Activated CD4-positive, alpha-beta T cell treated with anti-CD3 and anti-CD28 coated beads for 36 hours (primary cell): ENCODE results near the gene RPS6KB1. TPM values are rescaled to one million over a fixed set of nuclear protein-coding genes. Genes with fewer than 3 reads are reported as not detected.
"Not testable (repeated sequence)": the region's sequence is repeated elsewhere in the genome, so short reads cannot be mapped to it uniquely, and the experiment has no call there.

Source experiments
- ATAC-seq: fragments of 200-7000 bp; cut with Tn5 transposase; one replicate; pipeline ENCODE4 v1.10.0; 2021; ENCODE audit warnings: mild to moderate bottlenecking, moderate library complexity
- CTCF ChIA-PET: fragments of 350-600 bp; sonication (Branson Sonifier 250); formaldehyde crosslinking; loops from one replicate; lab custom pipeline; 2021; ENCODE audit warnings: antibody characterized with exemption; lab: Charles Lee
- POLR2A ChIA-PET: fragments of 350-600 bp; sonication (Branson Sonifier 250); formaldehyde crosslinking; loops from one replicate; lab custom pipeline; 2021; ENCODE audit warnings: antibody characterized with exemption, inconsistent platforms; lab: Charles Lee
- DNase-seq: peaks from one replicate; pipeline ENCODE4 v3.0.0-alpha.2; 2020
- H3K27ac Mint-ChIP-seq: one replicate; pipeline ENCODE4 v1.8.0; 2021; ENCODE audit warnings: mixed read lengths
- H3K27me3 Mint-ChIP-seq: one replicate; pipeline ENCODE4 v1.8.0; 2021; ENCODE audit warnings: mixed read lengths
- H3K36me3 Mint-ChIP-seq: one replicate; pipeline ENCODE4 v1.8.0; 2021; ENCODE audit warnings: low read depth, mixed read lengths
- H3K4me1 Mint-ChIP-seq: one replicate; pipeline ENCODE4 v1.8.0; 2021; ENCODE audit warnings: mixed read lengths
- H3K4me3 Mint-ChIP-seq: one replicate; pipeline ENCODE4 v1.8.0; 2021; ENCODE audit warnings: mild to moderate bottlenecking, moderate library complexity, mixed read lengths
- H3K9me3 Mint-ChIP-seq: one replicate; pipeline ENCODE4 v1.8.0; 2021; ENCODE audit warnings: low read depth, mixed read lengths
- intact Hi-C, 2 experiments: fragments of 100-400 bp; cut with DNase I in 1 of 2; cut with micrococcal nuclease in 1 of 2; formaldehyde crosslinking; loops; one replicate each; pipeline versions ENCODE4 v1.14.2 to v1.15.1; 2022 to 2024; cut with DNase I, micrococcal nuclease
- total RNA-seq, 2 experiments: library from RNA; stranded (reverse); gene quantifications; one replicate each; pipeline ENCODE4 v1.2.3, GENCODE V29; 2021

Gene RPS6KB1
- 10 to 100 TPM; 52.6 to 54.5 TPM for total RNA-seq

GRCh38 chr17:59892924-59893675 is at the start of gene RPS6KB1, which contains the start of gene TUBD1:
Gene RPS6KB1 (plus strand): TSS chr17:59893121. CDS start chr17:59893185, 64 bp downstream.
Gene TUBD1 (minus strand): TSS chr17:59892943. CDS start chr17:59891002, 1,941 bp downstream.
- intact Hi-C loops = loop anchor here (1.0 to 5.0 kb wide), 15 partner anchors 46 to 784 kb away; partner anchors contain the start of genes CLTC (in 2 of the 2), PTRH2 (in 2 of the 2), VMP1 (in 2 of the 2) and BCAS3 (in 1 of the 2)
- peaks cover 45% of the 10 kb centered on the region for H3K4me1 Mint-ChIP-seq
- H3K4me3 Mint-ChIP-seq = peak within 1 kb of the TSS; percentile 99
- H3K9me3 Mint-ChIP-seq = no peaks in the 10 kb centered on the region
- ATAC-seq = peak; percentile 97
- no peaks in the 10 kb centered on the region for H3K27me3 Mint-ChIP-seq
- CTCF ChIA-PET = interaction anchor here (1.0 to 1.8 kb wide), 6 partner anchors 12 to 275 kb away, joined by 3 to 6 read pairs (median 4); no protein-coding TSS in a partner anchor
- H3K27ac Mint-ChIP-seq = peak within 1 kb of the TSS; percentile 97
- H3K36me3 Mint-ChIP-seq = peaks cover 31% of the 10 kb centered on the region
- POLR2A ChIA-PET = interaction anchor here (0.5 to 1.5 kb wide), 7 partner anchors 49 to 1561 kb away, joined by 3 to 6 read pairs (median 3); partner anchors contain the start of gene RNFT1
- DNase-seq = peak; percentile 98

- intact Hi-C loops = loop anchor here (1.0 to 10.0 kb wide), 11 partner anchors 20 to 1508 kb away; partner anchors contain the start of genes RPS6KB1 (in 2 of the 2), TUBD1 (in 2 of the 2), CLTC (in 1 of the 2) and PTRH2 (in 1 of the 2)
- no peak for ATAC-seq
Measured at GRCh38 chr17:59844884-59845594, 47.9 kb upstream of the RPS6KB1 start.

GRCh38 chr17:59845595-59846393 is 47.1 kb upstream of the RPS6KB1 start:
- H3K27me3 Mint-ChIP-seq = peaks cover 2% of the 10 kb centered on the region
- peaks cover 75% of the 10 kb centered on the region for H3K4me1 Mint-ChIP-seq
- ChIA-PET POLR2A (interaction anchor here (0.6 to 4.4 kb wide), 7 partner anchors 8 to 94 kb away, joined by 3 to 39 read pairs (median 3); no protein-coding TSS in a partner anchor), CTCF (interaction anchor here (0.6 to 6.5 kb wide), 7 partner anchors 7 to 518 kb away, joined by 3 to 73 read pairs (median 4); no protein-coding TSS in a partner anchor)
- H3K27ac Mint-ChIP-seq = peak overlapping the region; percentile 90
- peak overlapping the region; percentile 46 for H3K4me3 Mint-ChIP-seq
- intact Hi-C loops = loop anchor here (1.0 to 10.0 kb wide), 6 partner anchors 47 to 485 kb away; partner anchors contain the start of genes RPS6KB1 (in 2 of the 2), TUBD1 (in 2 of the 2), PTRH2 (in 1 of the 2) and VMP1 (in 1 of the 2)
- DNase-seq (peak; percentile 66), ATAC-seq (peak; percentile 10)
- no peaks in the 10 kb centered on the region for H3K9me3 Mint-ChIP-seq
- H3K36me3 Mint-ChIP-seq = peaks cover 32% of the 10 kb centered on the region

More at GRCh38 chr17:59844884-59845594, 47.9 kb upstream of the RPS6KB1 start:
- Mint-ChIP-seq H3K4me3 (peak overlapping the region; percentile 100), H3K27ac (peak overlapping the region; percentile 100), H3K27me3 (peaks cover 2% of the 10 kb centered on the region), H3K9me3 (no peaks in the 10 kb centered on the region), H3K36me3 (peaks cover 39% of the 10 kb centered on the region), H3K4me1 (peaks cover 75% of the 10 kb centered on the region)
- ChIA-PET CTCF (interaction anchor here (0.6 to 6.5 kb wide), 6 partner anchors 8 to 518 kb away, joined by 3 to 73 read pairs (median 6); no protein-coding TSS in a partner anchor), POLR2A (interaction anchor here (0.6 to 4.4 kb wide), 5 partner anchors 7 to 91 kb away, joined by 3 to 39 read pairs (median 5); no protein-coding TSS in a partner anchor)
- DNase-seq = no peak

GRCh38 chr17:59846394-59847165 is 46.3 kb upstream of the RPS6KB1 start:
- H3K9me3 Mint-ChIP-seq = no peaks in the 10 kb centered on the region
- intact Hi-C loops = loop anchor here (1.0 to 10.0 kb wide), 4 partner anchors 46 to 188 kb away; partner anchors contain the start of genes PTRH2 (in 1 of the 2), RPS6KB1 (in 1 of the 2), TUBD1 (in 1 of the 2) and VMP1 (in 1 of the 2)
- peaks cover 73% of the 10 kb centered on the region for H3K4me1 Mint-ChIP-seq
- H3K27me3 Mint-ChIP-seq = no peaks in the 10 kb centered on the region
- no peak for DNase-seq
- peak; percentile 21 for ATAC-seq
- CTCF ChIA-PET = interaction anchor here (0.5 to 6.5 kb wide), 7 partner anchors 9 to 94 kb away, joined by 3 to 73 read pairs (median 3); no protein-coding TSS in a partner anchor
- H3K4me3 Mint-ChIP-seq = peak overlapping the region; percentile 46
- POLR2A ChIA-PET = interaction anchor here (0.9 to 4.4 kb wide), 6 partner anchors 9 to 95 kb away, joined by 3 to 39 read pairs (median 4); no protein-coding TSS in a partner anchor
- peak overlapping the region; percentile 87 for H3K27ac Mint-ChIP-seq
- peaks cover 24% of the 10 kb centered on the region for H3K36me3 Mint-ChIP-seq

- Mint-ChIP-seq H3K4me3 (no peak overlapping the region), H3K4me1 (peaks cover 78% of the 10 kb centered on the region), H3K36me3 (peaks cover 10% of the 10 kb centered on the region), H3K9me3 (no peaks in the 10 kb centered on the region), H3K27me3 (no peaks in the 10 kb centered on the region), H3K27ac (no peak overlapping the region)
- DNase-seq (no peak), ATAC-seq (no peak)
- ChIA-PET CTCF (interaction anchor here (1.0 to 6.5 kb wide), 6 partner anchors 11 to 100 kb away, joined by 3 to 73 read pairs (median 4); no protein-coding TSS in a partner anchor), POLR2A (interaction anchor here (0.7 to 4.4 kb wide), 6 partner anchors 9 to 62 kb away, joined by 3 to 39 read pairs (median 4); no protein-coding TSS in a partner anchor)
- intact Hi-C loops = loop anchor here in 1 of 2 experiments (5.0 to 10.0 kb wide), 3 partner anchors 44 to 186 kb away; partner anchors contain the start of genes PTRH2, RPS6KB1, TUBD1 and VMP1
Measured at GRCh38 chr17:59848385-59848668, 44.6 kb upstream of the RPS6KB1 start.

- DNase-seq (peak; percentile 82), ATAC-seq (peak; percentile 14)
- Mint-ChIP-seq H3K4me1 (peaks cover 78% of the 10 kb centered on the region), H3K36me3 (peaks cover 7% of the 10 kb centered on the region), H3K4me3 (peak overlapping the region; percentile 46), H3K27ac (peak overlapping the region; percentile 82), H3K9me3 (no peaks in the 10 kb centered on the region), H3K27me3 (no peaks in the 10 kb centered on the region)
- ChIA-PET POLR2A (interaction anchor here (0.7 to 4.4 kb wide), 7 partner anchors 8 to 107 kb away, joined by 3 to 39 read pairs (median 5); no protein-coding TSS in a partner anchor), CTCF (interaction anchor here (0.6 to 6.5 kb wide), 7 partner anchors 10 to 100 kb away, joined by 3 to 73 read pairs (median 3); no protein-coding TSS in a partner anchor)
- intact Hi-C loops = loop anchor here in 1 of 2 experiments (5.0 to 10.0 kb wide), 3 partner anchors 44 to 186 kb away; partner anchors contain the start of genes PTRH2, RPS6KB1, TUBD1 and VMP1
Measured at GRCh38 chr17:59848778-59849177, 44.1 kb upstream of the RPS6KB1 start.

- H3K27me3 Mint-ChIP-seq, DNase-seq, H3K36me3 Mint-ChIP-seq, H3K27ac Mint-ChIP-seq, H3K9me3 Mint-ChIP-seq, intact Hi-C loops, ATAC-seq, H3K4me3 Mint-ChIP-seq: not testable (repeated sequence)
- POLR2A ChIA-PET = interaction anchor here (0.6 to 1.3 kb wide), 3 partner anchors 10 to 1134 kb away, joined by 3 to 4 read pairs (median 3); no protein-coding TSS in a partner anchor
- CTCF ChIA-PET = interaction anchor here (0.6 to 6.5 kb wide), 6 partner anchors 9 to 188 kb away, joined by 3 to 73 read pairs (median 3); no protein-coding TSS in a partner anchor
- peaks cover 64% of the 10 kb centered on the region for H3K4me1 Mint-ChIP-seq
Measured at GRCh38 chr17:59850311-59850710, 42.6 kb upstream of the RPS6KB1 start.

GRCh38 chr17:59851439-59852375 is 41.2 kb upstream of the RPS6KB1 start:
- ATAC-seq = no peak
- ChIA-PET POLR2A (no interaction called here), CTCF (interaction anchor here (1.1 to 1.5 kb wide), 3 partner anchors 10 to 21 kb away, joined by 3 to 5 read pairs (median 3); no protein-coding TSS in a partner anchor)
- Mint-ChIP-seq H3K36me3 (peaks cover 3% of the 10 kb centered on the region), H3K9me3 (no peaks in the 10 kb centered on the region), H3K27ac (no peak overlapping the region), H3K27me3 (no peaks in the 10 kb centered on the region), H3K4me1 (peaks cover 54% of the 10 kb centered on the region), H3K4me3 (no peak overlapping the region)
- intact Hi-C loops = no loop called here
- no peak for DNase-seq
